Activated CD8-positive, alpha-beta T cell treated with anti-CD3 and anti-CD28 coated beads for 36 hours (primary cell): Measurements from ENCODE around the gene HERC4. TPM values are rescaled to one million over a fixed set of nuclear protein-coding genes. Genes with fewer than 3 reads are reported as not detected.
A peak's percentile ranks its signal among the peaks of the same experiment; 100 is the strongest.

Experiments used
- ATAC-seq: fragments of 200-7000 bp; cut with Tn5 transposase; one replicate; pipeline ENCODE4 v1.10.0; 2021; ENCODE audit warnings: mild to moderate bottlenecking, moderate library complexity
- CTCF ChIA-PET: fragments of 350-600 bp; sonication (Branson Sonifier 250); formaldehyde crosslinking; loops from one replicate; lab custom pipeline; 2021; ENCODE audit warnings: antibody characterized with exemption; lab: Charles Lee
- POLR2A ChIA-PET: fragments of 350-600 bp; sonication (Branson Sonifier 250); formaldehyde crosslinking; loops from one replicate; lab custom pipeline; 2021; ENCODE audit warnings: antibody characterized with exemption; lab: Charles Lee
- DNase-seq: peaks from one replicate; pipeline ENCODE4 v3.0.0-alpha.2; 2020
- H3K27ac Mint-ChIP-seq: one replicate; pipeline ENCODE4 v1.8.0; 2021; ENCODE audit warnings: mild to moderate bottlenecking, mixed read lengths
- H3K27me3 Mint-ChIP-seq: one replicate; pipeline ENCODE4 v1.8.0; 2021; ENCODE audit warnings: mixed read lengths
- H3K36me3 Mint-ChIP-seq: one replicate; pipeline ENCODE4 v1.8.0; 2021; ENCODE audit warnings: low read depth, mixed read lengths
- H3K4me1 Mint-ChIP-seq: one replicate; pipeline ENCODE4 v1.8.0; 2021; ENCODE audit warnings: low read depth, mixed read lengths
- H3K4me3 Mint-ChIP-seq: one replicate; pipeline ENCODE4 v1.8.0; 2021; ENCODE audit warnings: mild to moderate bottlenecking, moderate library complexity, mixed read lengths
- H3K9me3 Mint-ChIP-seq: one replicate; pipeline ENCODE4 v1.8.0; 2021; ENCODE audit warnings: mixed read lengths
- CTCF ChIP-seq: fragments of 200-600 bp; IDR thresholded peaks from one replicate; pipeline ENCODE4 v1.8.0; 2022; ENCODE audit warnings: antibody characterized with exemption, mild to moderate bottlenecking
- intact Hi-C: fragments of 100-400 bp; cut with micrococcal nuclease; formaldehyde crosslinking; loops from one replicate; pipeline ENCODE4 v1.10.0; 2022
- total RNA-seq, 2 experiments: library from RNA; stranded (reverse); gene quantifications; one replicate each; pipeline ENCODE4 v1.2.3, GENCODE V29; 2021

Gene HERC4
- total RNA-seq, 2 experiments from 2014 or later, result 59.3 to 59.6 TPM

DNA sequence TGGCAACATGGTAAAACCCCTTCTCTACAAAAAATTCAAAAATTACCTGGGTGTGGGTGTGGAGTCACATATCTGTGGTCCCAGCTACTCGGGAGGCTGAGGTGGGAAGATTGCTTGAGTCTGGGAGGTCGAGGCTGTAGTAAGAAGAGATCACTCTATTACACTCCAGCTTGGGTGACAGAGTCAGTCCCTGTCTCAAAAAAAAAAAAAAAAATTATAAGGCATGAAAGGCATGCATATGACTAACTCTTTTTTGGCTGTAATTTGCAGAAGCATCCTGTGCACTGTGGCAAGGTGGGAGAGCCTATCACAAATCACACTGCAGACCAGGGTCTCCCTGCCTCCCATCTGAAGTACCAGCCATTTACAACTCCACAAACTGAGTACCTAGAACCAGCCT, 20.1 kb upstream of the HERC4 start:
- no peak overlapping the region for H3K27ac Mint-ChIP-seq
- ChIA-PET POLR2A (no interaction called here), CTCF (no interaction called here)
- H3K9me3 Mint-ChIP-seq, result no peaks in the 10 kb centered on the region
- no peaks in the 10 kb centered on the region for H3K36me3 Mint-ChIP-seq
- no peak for TF ChIP-seq CTCF
- H3K4me1 Mint-ChIP-seq, result peaks cover 3% of the 10 kb centered on the region
- DNase-seq, result no peak
- intact Hi-C loops, result no loop called here
- no peaks in the 10 kb centered on the region for H3K27me3 Mint-ChIP-seq
- ATAC-seq, result no peak
- H3K4me3 Mint-ChIP-seq, result no peak overlapping the region

- ChIA-PET POLR2A (no interaction called here), CTCF (interaction anchor here (1.6 kb wide), 1 partner anchor 64 kb away, joined by 3 read pairs; no protein-coding TSS in a partner anchor)
- no peak overlapping the region for H3K27ac Mint-ChIP-seq
These were observed 17.4 kb upstream of the HERC4 start for GRCh38 chr10:68092512-68092911.

DNA sequence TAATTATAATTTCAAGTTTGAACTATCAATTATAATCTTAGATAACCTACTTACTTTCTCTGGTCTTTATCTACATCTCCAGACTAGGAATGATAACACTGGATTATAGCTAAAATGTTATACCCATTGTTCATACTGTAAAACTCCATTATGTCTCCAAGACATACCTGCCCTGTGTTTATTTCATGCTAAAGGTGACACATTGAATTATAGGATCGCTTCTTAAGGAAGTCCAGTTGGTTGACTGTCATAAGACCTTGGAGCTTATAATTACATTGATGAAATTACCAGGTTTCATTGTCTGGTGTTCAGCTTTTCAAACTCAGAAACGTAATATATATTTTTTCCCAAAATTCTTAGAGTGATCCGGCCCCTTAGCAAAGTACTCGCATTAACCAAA, 15.5 kb upstream of the HERC4 start:
- DNase-seq (no peak), ATAC-seq (no peak)
- Mint-ChIP-seq H3K27ac (no peak overlapping the region), H3K27me3 (peaks cover 6% of the 10 kb centered on the region), H3K4me3 (no peak overlapping the region), H3K36me3 (no peaks in the 10 kb centered on the region), H3K4me1 (peaks cover 10% of the 10 kb centered on the region), H3K9me3 (no peaks in the 10 kb centered on the region)
- TF ChIP-seq CTCF, result no peak
- intact Hi-C loops, result no loop called here
- POLR2A ChIA-PET, result no interaction called here
- CTCF ChIA-PET, result interaction anchor here (1.2 to 1.6 kb wide), 2 partner anchors 11 to 66 kb away, joined by 3 to 4 read pairs; no protein-coding TSS in a partner anchor

More at GRCh38 chr10:68092512-68092911, 17.4 kb upstream of the HERC4 start:
- Mint-ChIP-seq H3K9me3 (no peaks in the 10 kb centered on the region), H3K4me1 (peaks cover 10% of the 10 kb centered on the region), H3K27me3 (peaks cover 2% of the 10 kb centered on the region), H3K36me3 (no peaks in the 10 kb centered on the region), H3K4me3 (no peak overlapping the region)
- ATAC-seq (no peak), DNase-seq (no peak)
- intact Hi-C loops, result no loop called here
- TF ChIP-seq CTCF, result no peak

GRCh38 chr10:68088740-68089139, 13.7 kb upstream of the HERC4 start:
- H3K4me1 Mint-ChIP-seq, result peaks cover 7% of the 10 kb centered on the region
- DNase-seq (peak; percentile 26), ATAC-seq (peak; percentile 69)
- peaks cover 6% of the 10 kb centered on the region for H3K27me3 Mint-ChIP-seq
- no peaks in the 10 kb centered on the region for H3K9me3 Mint-ChIP-seq
- peak overlapping the region; percentile 55 for H3K27ac Mint-ChIP-seq
- H3K36me3 Mint-ChIP-seq, result no peaks in the 10 kb centered on the region
- intact Hi-C loops, result no loop called here
- H3K4me3 Mint-ChIP-seq, result no peak overlapping the region
- no peak for TF ChIP-seq CTCF
- POLR2A ChIA-PET, result interaction anchor here (0.7 kb wide), 1 partner anchor 138 kb away, joined by 3 read pairs; no protein-coding TSS in a partner anchor
- CTCF ChIA-PET, result interaction anchor here (0.7 kb wide), 1 partner anchor 233 kb away, joined by 3 read pairs; no protein-coding TSS in a partner anchor

- CTCF ChIA-PET, result interaction anchor here (0.7 kb wide), 1 partner anchor 233 kb away, joined by 3 read pairs; no protein-coding TSS in a partner anchor
- Mint-ChIP-seq H3K36me3 (no peaks in the 10 kb centered on the region), H3K4me1 (peaks cover 7% of the 10 kb centered on the region), H3K27ac (no peak overlapping the region), H3K4me3 (no peak overlapping the region), H3K9me3 (no peaks in the 10 kb centered on the region), H3K27me3 (peaks cover 6% of the 10 kb centered on the region)
- ATAC-seq, result no peak
- no peak for DNase-seq
- intact Hi-C loops, result no loop called here
- no peak for TF ChIP-seq CTCF
- POLR2A ChIA-PET, result no interaction called here
These were observed 12.8 kb upstream of the HERC4 start for GRCh38 chr10:68087685-68088401.
